Neural cell (in vitro differentiated cells): ENCODE measurements around the gene TM2D3. TPM values are rescaled to one million over a fixed set of nuclear protein-coding genes. Genes with fewer than 3 reads are reported as not detected.

Experiments used
- H2AFZ ChIP-seq: fragments of 200-600, 300-800 bp; sonication (generic), shearing (Covaris generic); 2 replicates; pipeline ENCODE4 v1.6.0; 2014; ENCODE audit warnings: low read depth, mild to moderate bottlenecking, antibody characterized with exemption, low read length, moderate library complexity
- H3F3A ChIP-seq: fragments of 200-600 bp; shearing (Covaris generic); 2 replicates; pipeline ENCODE4 v1.6.1; 2016; ENCODE audit warnings: mild to moderate bottlenecking, moderate library complexity, mixed read lengths, antibody characterized with exemption, low read length; ENCODE audit not compliant: insufficient read depth, poor library complexity, severe bottlenecking
- H3K27ac ChIP-seq: fragments of 200-600, 300-800 bp; sonication (generic), shearing (Covaris generic); 2 replicates; pipeline ENCODE4 v1.5.1; 2014; ENCODE audit warnings: mild to moderate bottlenecking, low read length, moderate library complexity
- H3K27me3 ChIP-seq: fragments of 300-800, 200-600 bp; sonication (generic), shearing (Covaris generic); 2 replicates; pipeline ENCODE4 v1.6.0; 2014; ENCODE audit warnings: mild to moderate bottlenecking, low read depth, low read length, moderate library complexity; ENCODE audit not compliant: insufficient read depth
- H3K36me3 ChIP-seq: fragments of 300-800, 200-600 bp; sonication (generic), shearing (Covaris generic); 2 replicates; pipeline ENCODE4 v1.5.1; 2014; ENCODE audit warnings: mild to moderate bottlenecking, antibody characterized with exemption, low read length, moderate library complexity; ENCODE audit not compliant: insufficient read depth
- H3K4me2 ChIP-seq: fragments of 300-800, 200-600 bp; sonication (generic), shearing (Covaris generic); 2 replicates; pipeline ENCODE4 v1.6.0; 2014; ENCODE audit warnings: mild to moderate bottlenecking, low read length
- H3K4me3 ChIP-seq: fragments of 300-800, 200-600 bp; sonication (generic), shearing (Covaris generic); 2 replicates; pipeline ENCODE4 v1.5.1; 2014; ENCODE audit warnings: mild to moderate bottlenecking, low read length, moderate library complexity
- H3K79me2 ChIP-seq: fragments of 200-600 bp; shearing (Covaris generic); replicated peaks from 2 replicates; pipeline ENCODE4 v1.6.0; 2014; ENCODE audit warnings: mild to moderate bottlenecking, low read length, moderate library complexity; ENCODE audit not compliant: insufficient read depth
- H3K9ac ChIP-seq: fragments of 300-800, 200-600 bp; sonication (generic), shearing (Covaris generic); 2 replicates; pipeline ENCODE4 v1.6.1; 2016; ENCODE audit warnings: mild to moderate bottlenecking, low read length, mixed read lengths
- H3K9me2 ChIP-seq: fragments of 200-600 bp; shearing (Covaris generic); 2 replicates; pipeline ENCODE4 v1.6.1; 2016; ENCODE audit warnings: mild to moderate bottlenecking, low read length, mixed read lengths; ENCODE audit not compliant: insufficient read depth
- H3K9me3 ChIP-seq: fragments of 200-600, 300-800 bp; sonication (generic), shearing (Covaris generic); 2 replicates; pipeline ENCODE4 v1.6.1; 2016; ENCODE audit warnings: mild to moderate bottlenecking, mixed run types, low read length, moderate library complexity, mixed read lengths
- H4K20me1 ChIP-seq: fragments of 200-600 bp; shearing (Covaris generic); 2 replicates; pipeline ENCODE4 v1.6.1; 2016; ENCODE audit warnings: mild to moderate bottlenecking, mixed run types; ENCODE audit not compliant: insufficient read depth
- CTCF ChIP-seq: fragments of 450-650 bp; IDR thresholded peaks from 2 replicates; pipeline ENCODE4 v1.5.1; 2014; ENCODE audit warnings: antibody characterized with exemption, mild to moderate bottlenecking, moderate library complexity; ENCODE audit not compliant: poor library complexity, severe bottlenecking
- EP300 ChIP-seq: fragments of 450-650 bp; conservative IDR thresholded peaks from 2 replicates; pipeline ENCODE4 v1.6.1; 2014; ENCODE audit warnings: antibody characterized with exemption, mild to moderate bottlenecking, moderate library complexity; ENCODE audit not compliant: poor library complexity, severe bottlenecking
- POLR2AphosphoS5 ChIP-seq: IDR thresholded peaks from 2 replicates; pipeline ENCODE4 v1.6.1; 2012
- RAD21 ChIP-seq: fragments of 450-650 bp; conservative IDR thresholded peaks from 2 replicates; pipeline ENCODE4 v1.6.1; 2014; ENCODE audit warnings: antibody characterized with exemption, mild to moderate bottlenecking, moderate library complexity
- REST ChIP-seq: IDR thresholded peaks from 2 replicates; pipeline ENCODE4 v1.6.1; 2012; ENCODE audit warnings: borderline replicate concordance
- SMC3 ChIP-seq: fragments of 450-650 bp; conservative IDR thresholded peaks from 2 replicates; pipeline ENCODE4 v1.6.1; 2014; ENCODE audit warnings: antibody characterized with exemption, mild to moderate bottlenecking, moderate library complexity; ENCODE audit not compliant: poor library complexity
- TAF1 ChIP-seq: IDR thresholded peaks from 2 replicates; pipeline ENCODE4 v1.6.1; 2012; ENCODE audit warnings: low read depth
- polyA plus RNA-seq: library from polyadenylated mRNA; depleted of rRNA; stranded (reverse); fragments of >200 nt; gene quantifications from 2 replicates; pipeline ENCODE4 v1.2.3, GENCODE V29; 2014

The TM2D3 gene
- polyA plus RNA-seq, 1 donor from 2014 or later, result 343 TPM

GRCh38 chr15:101684877-101685276 is 32.7 kb upstream of the TM2D3 start:
- no peaks in the 10 kb centered on the region for H3K9me2 ChIP-seq
- no peaks in the 10 kb centered on the region for H4K20me1 ChIP-seq
- H3K9me3 ChIP-seq, result no peaks in the 10 kb centered on the region
- H3K9ac ChIP-seq, result no peak overlapping the region
- H3K4me3 ChIP-seq, result no peak overlapping the region
- no peaks in the 10 kb centered on the region for H3K79me2 ChIP-seq
- no peak overlapping the region for H3K27ac ChIP-seq
- no peak overlapping the region for H3K4me2 ChIP-seq
- H3K36me3 ChIP-seq, result peaks cover 10% of the 10 kb centered on the region
- H3F3A ChIP-seq, result no peaks in the 10 kb centered on the region
- H3K27me3 ChIP-seq, result no peaks in the 10 kb centered on the region
- TF ChIP-seq EP300 (no peak), TAF1 (no peak), CTCF (no peak)
- H2AFZ ChIP-seq, result no peak overlapping the region

DNA sequence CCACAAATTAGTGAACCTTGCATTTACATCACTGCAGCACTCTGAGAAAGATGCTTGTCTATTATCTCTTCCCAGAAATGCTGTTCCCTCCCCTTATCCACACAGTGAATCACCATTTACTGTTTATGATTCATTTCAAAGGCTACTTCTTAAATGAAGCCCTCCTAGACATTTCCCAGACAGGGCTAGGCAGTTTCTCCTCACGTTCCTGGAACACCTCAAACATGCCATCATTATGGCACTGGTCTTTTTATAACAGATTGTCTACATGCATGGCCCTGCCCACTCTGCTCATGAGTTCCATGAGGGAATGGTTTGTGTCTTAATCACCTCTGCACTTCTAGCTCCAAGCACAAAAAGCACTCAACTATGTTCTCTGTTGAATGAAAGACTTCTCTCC is 32.2 kb upstream of the TM2D3 start:
- no peaks in the 10 kb centered on the region for H3K79me2 ChIP-seq
- H3K36me3 ChIP-seq, result peaks cover 10% of the 10 kb centered on the region
- no peak overlapping the region for H3K4me3 ChIP-seq
- no peaks in the 10 kb centered on the region for H3F3A ChIP-seq
- H3K9me3 ChIP-seq, result no peaks in the 10 kb centered on the region
- H3K9ac ChIP-seq, result no peak overlapping the region
- H3K9me2 ChIP-seq, result no peaks in the 10 kb centered on the region
- H3K27ac ChIP-seq, result no peak overlapping the region
- TF ChIP-seq POLR2AphosphoS5, result no peak
- TF ChIP-seq CTCF, result no peak
- no peak overlapping the region for H2AFZ ChIP-seq
- no peak overlapping the region for H3K4me2 ChIP-seq
- no peaks in the 10 kb centered on the region for H3K27me3 ChIP-seq
- no peaks in the 10 kb centered on the region for H4K20me1 ChIP-seq

DNA sequence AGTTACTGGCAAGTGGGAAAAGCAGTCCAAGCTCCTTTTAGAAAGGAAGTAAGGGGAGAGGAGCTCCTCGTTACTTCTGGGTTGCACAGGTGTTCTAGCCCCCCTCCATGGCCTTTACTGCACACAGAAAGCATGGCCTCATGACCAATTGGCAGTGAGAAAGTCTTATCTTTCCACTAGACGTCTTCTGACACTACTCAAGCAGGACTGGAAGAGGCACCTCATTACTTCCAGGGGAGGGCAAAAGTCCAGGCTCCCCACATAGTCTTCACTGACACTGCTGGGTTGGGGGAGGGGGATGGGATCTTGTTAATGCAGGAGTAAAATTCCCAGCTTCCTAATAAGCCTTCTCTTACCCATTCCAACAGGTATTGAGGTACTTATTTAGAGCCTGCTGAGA is 27.6 kb upstream of the TM2D3 start:
- TF ChIP-seq REST, result no peak
- TF ChIP-seq RAD21, result no peak
- TF ChIP-seq SMC3, result no peak
- no peak for TF ChIP-seq TAF1
- no peak for TF ChIP-seq CTCF
- Histone ChIP-seq H3K9me2 (no peaks in the 10 kb centered on the region), H2AFZ (no peak overlapping the region), H3K4me3 (no peak overlapping the region), H3F3A (no peaks in the 10 kb centered on the region), H4K20me1 (no peaks in the 10 kb centered on the region), H3K9me3 (no peaks in the 10 kb centered on the region), H3K27ac (no peak overlapping the region), H3K79me2 (no peaks in the 10 kb centered on the region), H3K4me2 (no peak overlapping the region), H3K9ac (no peak overlapping the region), H3K27me3 (no peaks in the 10 kb centered on the region), H3K36me3 (peaks cover 10% of the 10 kb centered on the region)
